WTC11 (cell line): ENCODE measurements around the gene UNC5A. TPM values are rescaled to one million over a fixed set of nuclear protein-coding genes. Genes with fewer than 3 reads are reported as not detected.

Experiments
- ATAC-seq: fragments of 200-7000 bp; cut with Tn5 transposase; 2 replicates; pipeline ENCODE4 v1.10.0; 2021; ENCODE audit warnings: mild to moderate bottlenecking, moderate library complexity
- CTCF ChIA-PET: fragments of 300-600 bp; sonication (Branson Sonifier 250); formaldehyde crosslinking; loops from one replicate; lab custom pipeline; 2021; ENCODE audit warnings: antibody characterized with exemption; lab: Charles Lee
- POLR2A ChIA-PET: fragments of 350-600 bp; sonication (Branson Sonifier 250); formaldehyde crosslinking; loops from one replicate; lab custom pipeline; 2021; ENCODE audit warnings: antibody characterized with exemption; lab: Charles Lee
- DNase-seq: peaks from one replicate; pipeline ENCODE4 v3.0.0; 2021; ENCODE audit warnings: low spot score
- H3K27ac Mint-ChIP-seq: 2 replicates; pipeline ENCODE4 v1.8.0; 2021; ENCODE audit warnings: mixed read lengths
- H3K27me3 Mint-ChIP-seq: 2 replicates; pipeline ENCODE4 v1.8.0; 2021; ENCODE audit warnings: low read depth, mild to moderate bottlenecking, moderate library complexity, mixed read lengths
- H3K36me3 Mint-ChIP-seq: 2 replicates; pipeline ENCODE4 v1.8.0; 2021; ENCODE audit warnings: mixed read lengths
- H3K4me1 Mint-ChIP-seq: 2 replicates; pipeline ENCODE4 v1.8.0; 2022; ENCODE audit warnings: mixed read lengths
- H3K4me3 Mint-ChIP-seq: 2 replicates; pipeline ENCODE4 v1.8.0; 2021; ENCODE audit warnings: mild to moderate bottlenecking, moderate library complexity, mixed read lengths
- H3K9me3 Mint-ChIP-seq: 2 replicates; pipeline ENCODE4 v1.8.0; 2021; ENCODE audit warnings: mixed read lengths
- AR ChIP-seq: fragments of 250-450 bp; sonication (Bioruptor Pico); IDR thresholded peaks from 2 replicates; pipeline ENCODE4 v1.9.0; 2021; ENCODE audit warnings: mild to moderate bottlenecking
- IRF1 ChIP-seq: sonication (generic); formaldehyde crosslinking; IDR thresholded peaks from 2 replicates; pipeline ENCODE4 v1.8.0; 2023; ENCODE audit warnings: missing genetic modification reagents
- MXD4 ChIP-seq: fragments of 250-450 bp; sonication (Bioruptor Pico); IDR thresholded peaks from 2 replicates; pipeline ENCODE4 v1.8.0; 2021; ENCODE audit warnings: mild to moderate bottlenecking, moderate library complexity, borderline replicate concordance
- NFYB ChIP-seq: sonication (generic); formaldehyde crosslinking; conservative IDR thresholded peaks from 2 replicates; pipeline ENCODE4 v1.8.0; 2022; ENCODE audit warnings: low read depth, missing genetic modification reagents
- NR3C1 ChIP-seq: sonication (generic); formaldehyde crosslinking; conservative IDR thresholded peaks from 2 replicates; pipeline ENCODE4 v1.8.1; 2023; ENCODE audit warnings: low read depth, mild to moderate bottlenecking, missing genetic modification reagents
- PRDM15 ChIP-seq: sonication (generic); formaldehyde crosslinking; IDR thresholded peaks from 2 replicates; pipeline ENCODE4 v1.8.0; 2022; ENCODE audit warnings: missing genetic modification reagents
- SMAD4 ChIP-seq: sonication (generic); formaldehyde crosslinking; IDR thresholded peaks from 2 replicates; pipeline ENCODE4 v1.8.0; 2022; ENCODE audit warnings: mild to moderate bottlenecking, missing genetic modification reagents
- ZNF425 ChIP-seq: fragments of 250-450 bp; sonication (Bioruptor Pico); conservative IDR thresholded peaks from 2 replicates; pipeline ENCODE4 v1.9.0; 2021; ENCODE audit warnings: mild to moderate bottlenecking
- ZNF512 ChIP-seq: sonication (generic); formaldehyde crosslinking; IDR thresholded peaks from 2 replicates; pipeline ENCODE4 v1.8.1; 2022; ENCODE audit warnings: missing genetic modification reagents, borderline replicate concordance
- total RNA-seq: library from RNA; stranded (reverse); gene quantifications from 3 replicates; pipeline ENCODE4 v1.2.3, GENCODE V29; 2021

Gene UNC5A
- total RNA-seq, 1 experiment from 2014 or later = 10.2 TPM

GRCh38 chr5:176835918-176836317, 25.6 kb downstream of the UNC5A start:
- 0 out of 2 replicates have a peak, but pooled peaks cover 3% of the 10 kb centered on the region for H3K9me3 Mint-ChIP-seq
- DNase-seq (no peak), ATAC-seq (no peak)
- ChIA-PET CTCF (interaction anchor here (1.5 to 1.8 kb wide), 2 partner anchors 23 to 175 kb away, joined by 3 to 5 read pairs; no protein-coding TSS in a partner anchor), POLR2A (no interaction called here)
- no peaks in the 10 kb centered on the region for H3K36me3 Mint-ChIP-seq
- TF ChIP-seq MXD4 (CRISPR knock-in tag) = no peak
- no peak for TF ChIP-seq NR3C1 (CRISPR knock-in tag)
- no peak for TF ChIP-seq ZNF512 (CRISPR knock-in tag)
- no peak for TF ChIP-seq ZNF425 (CRISPR knock-in tag)
- H3K27me3 Mint-ChIP-seq = peaks cover 28% of the 10 kb centered on the region
- no peak overlapping the region for H3K27ac Mint-ChIP-seq
- H3K4me1 Mint-ChIP-seq = peaks cover 8% of the 10 kb centered on the region
- no peak overlapping the region for H3K4me3 Mint-ChIP-seq

- Mint-ChIP-seq H3K36me3 (no peaks in the 10 kb centered on the region), H3K27me3 (peaks cover 31% of the 10 kb centered on the region), H3K9me3 (0 out of 2 replicates have a peak, but pooled peaks cover 3% of the 10 kb centered on the region)
- TF ChIP-seq NFYB (CRISPR knock-in tag) (no peak), IRF1 (CRISPR knock-in tag) (no peak), AR (CRISPR knock-in tag) (no peak), MXD4 (CRISPR knock-in tag) (no peak), PRDM15 (CRISPR knock-in tag) (no peak), SMAD4 (CRISPR knock-in tag) (no peak)
- TF ChIP-seq, all 79 proteins: peak for 0
- no peak for ATAC-seq
- no peak for DNase-seq
- POLR2A ChIA-PET = no interaction called here
- Mint-ChIP-seq H3K4me1 (peaks cover 8% of the 10 kb centered on the region), H3K4me3 (no peak overlapping the region), H3K27ac (no peak overlapping the region)
- CTCF ChIA-PET = interaction anchor here (1.0 to 1.8 kb wide), 3 partner anchors 21 to 177 kb away, joined by 3 to 5 read pairs (median 3); no protein-coding TSS in a partner anchor
Measured at GRCh38 chr5:176836811-176837706, 26.7 kb downstream of the UNC5A start.
